Measurements from ENCODE around the gene CTNNA3.

DNA sequence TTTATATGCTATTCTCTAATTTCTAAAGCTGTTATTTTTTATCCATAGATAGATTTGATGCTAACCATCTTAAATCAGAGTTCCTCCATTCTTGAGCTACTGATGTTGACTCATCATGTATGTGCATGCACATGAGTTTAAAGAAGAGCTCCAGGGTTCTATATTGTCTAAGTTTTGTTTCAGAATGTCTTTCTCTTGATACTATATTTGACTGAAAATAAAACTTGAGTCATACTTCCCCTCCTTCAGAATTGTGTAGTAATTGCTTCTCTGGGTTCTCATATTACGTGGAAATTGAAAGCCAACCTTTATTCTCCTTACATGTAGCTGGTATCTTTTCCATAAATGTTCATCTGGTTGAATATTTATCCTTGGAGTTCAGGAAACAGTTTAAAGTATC is 680.8 kb downstream of the CTNNA3 start:
- TF ChIP-seq, protein P1, sequence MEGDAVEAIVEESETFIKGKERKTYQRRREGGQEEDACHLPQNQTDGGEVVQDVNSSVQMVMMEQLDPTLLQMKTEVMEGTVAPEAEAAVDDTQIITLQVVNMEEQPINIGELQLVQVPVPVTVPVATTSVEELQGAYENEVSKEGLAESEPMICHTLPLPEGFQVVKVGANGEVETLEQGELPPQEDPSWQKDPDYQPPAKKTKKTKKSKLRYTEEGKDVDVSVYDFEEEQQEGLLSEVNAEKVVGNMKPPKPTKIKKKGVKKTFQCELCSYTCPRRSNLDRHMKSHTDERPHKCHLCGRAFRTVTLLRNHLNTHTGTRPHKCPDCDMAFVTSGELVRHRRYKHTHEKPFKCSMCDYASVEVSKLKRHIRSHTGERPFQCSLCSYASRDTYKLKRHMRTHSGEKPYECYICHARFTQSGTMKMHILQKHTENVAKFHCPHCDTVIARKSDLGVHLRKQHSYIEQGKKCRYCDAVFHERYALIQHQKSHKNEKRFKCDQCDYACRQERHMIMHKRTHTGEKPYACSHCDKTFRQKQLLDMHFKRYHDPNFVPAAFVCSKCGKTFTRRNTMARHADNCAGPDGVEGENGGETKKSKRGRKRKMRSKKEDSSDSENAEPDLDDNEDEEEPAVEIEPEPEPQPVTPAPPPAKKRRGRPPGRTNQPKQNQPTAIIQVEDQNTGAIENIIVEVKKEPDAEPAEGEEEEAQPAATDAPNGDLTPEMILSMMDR (IDR thresholded peaks at IDR 0.05; ENCODE audit: low read depth, low read length, missing input control) = no peak
- TF ChIP-seq HNF4G (IDR thresholded peaks at IDR 0.05) = no peak
- TF ChIP-seq, protein P2, sequence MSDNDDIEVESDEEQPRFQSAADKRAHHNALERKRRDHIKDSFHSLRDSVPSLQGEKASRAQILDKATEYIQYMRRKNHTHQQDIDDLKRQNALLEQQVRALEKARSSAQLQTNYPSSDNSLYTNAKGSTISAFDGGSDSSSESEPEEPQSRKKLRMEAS (IDR thresholded peaks at IDR 0.05) = no peak
- no peak for TF ChIP-seq YY1 (IDR thresholded peaks at IDR 0.05)
- no peak for TF ChIP-seq RAD21 (IDR thresholded peaks at IDR 0.05)
- no peak for TF ChIP-seq RXRA (IDR thresholded peaks at IDR 0.05)
